ENCODE measurements around the gene ERFL.

- TF ChIP-seq EZH2 (IDR thresholded peaks at IDR 0.05; ENCODE audit: borderline replicate concordance, insufficient read depth, low read depth, low read length, poor library complexity, severe bottlenecking) (no peak), CTCF (IDR thresholded peaks at IDR 0.05) (no peak)
These were observed 9.5 kb downstream of the ERFL start for GRCh38 chr19:41918653-41919244.
